ENCODE measurements around the gene FAM200C. TPM values are rescaled to one million over a fixed set of nuclear protein-coding genes. Genes with fewer than 3 reads are reported as not detected.

The FAM200C gene
- total and polyA plus RNA-seq, 2 of the 8 experiments (the other 6 are each of a cell fraction or from before 2014, with no cell fraction given) = 2.6 to 7.3 TPM

DNA sequence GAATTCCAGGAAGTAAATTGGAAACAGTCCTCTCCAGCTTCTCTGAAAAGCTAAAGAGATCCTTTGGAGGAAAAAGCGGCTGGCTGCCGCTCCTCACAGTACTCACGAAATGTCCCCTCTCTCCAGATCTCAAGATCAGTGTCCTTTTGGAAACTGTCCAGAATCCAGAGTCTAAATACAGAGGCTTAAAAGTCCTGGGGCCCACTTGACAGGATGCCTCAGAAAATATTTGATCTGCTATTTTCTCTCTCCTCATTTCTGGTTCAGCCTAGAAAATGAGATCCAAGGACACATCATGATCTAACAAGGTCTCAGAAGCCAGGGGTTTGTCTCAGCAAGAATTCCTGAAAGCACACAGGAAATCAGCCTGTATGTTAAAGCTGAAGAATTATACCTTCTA, 36.6 kb downstream of the FAM200C start:
- ChIA-PET CTCF (ENCODE audit: partially characterized antibody) (interaction anchor here (0.6 to 1.1 kb wide), 4 partner anchors 17 to 73 kb away, joined by 3 read pairs; no protein-coding TSS in a partner anchor), POLR2A (ENCODE audit: partially characterized antibody) (no interaction called here)
- no peak overlapping the region for H2AFZ ChIP-seq (ENCODE audit: low read length)

More for the DNA sequence above, 36.6 kb downstream of the FAM200C start:
- FAIRE-seq (no peak), DNase-seq (ENCODE audit: low read depth in 1 of 2, low spot score in 2 of 2) (no peak)
- Histone ChIP-seq H2BK5ac (ENCODE audit: low read depth, low read length) (no peak overlapping the region), H4K91ac (replicated peaks; ENCODE audit: insufficient read length, low read length) (no peak overlapping the region), H3K27me3 (replicated peaks in 1 of 4; ENCODE audit: control insufficient read depth in 3 of 4, extremely low read depth in 1 of 4, insufficient read depth in 3 of 4, low read length in 3 of 4) (no peaks in the 10 kb centered on the region), H3K9me3 (ENCODE audit: insufficient read depth in 2 of 2, low read depth in 1 of 2, low read length in 1 of 2) (no peaks in the 10 kb centered on the region), H3K36me3 (ENCODE audit: control insufficient read depth in 2 of 4, insufficient read depth in 4 of 4, low read length in 3 of 4) (no peaks in the 10 kb centered on the region), H4K20me1 (replicated peaks in 1 of 2; ENCODE audit: control insufficient read depth in 1 of 2, insufficient read depth in 2 of 2, low read length in 2 of 2) (no peaks in the 10 kb centered on the region), H3K4ac (replicated peaks; ENCODE audit: insufficient read length, low read depth, low read length) (no peak overlapping the region), H3K79me2 (ENCODE audit: control insufficient read depth in 1 of 2, insufficient read depth in 2 of 2, low read length in 2 of 2) (no peaks in the 10 kb centered on the region), H3K27ac (ENCODE audit: low read depth, low read length) (no peak overlapping the region), H3K14ac (ENCODE audit: insufficient read length) (no peak overlapping the region), H2BK15ac (ENCODE audit: low read length) (no peak overlapping the region), H3K9ac (replicated peaks in 1 of 4; ENCODE audit: extremely low read depth in 1 of 4, low read depth in 3 of 4, low read length in 3 of 4) (no peak overlapping the region), H2AK5ac (ENCODE audit: low read depth, low read length) (no peak overlapping the region), H2BK12ac (ENCODE audit: low read depth, low read length) (no peak overlapping the region), H3K4me3 (ENCODE audit: extremely low read depth in 1 of 4, insufficient read depth in 2 of 4, low read depth in 3 of 4, low read length in 4 of 4) (no peak overlapping the region), H3K23me2 (ENCODE audit: low read depth, low read length) (no peaks in the 10 kb centered on the region), H4K5ac (ENCODE audit: insufficient read length, low read depth, low read length) (no peak overlapping the region), H4K8ac (ENCODE audit: extremely low read depth, insufficient read depth, low read length) (no peak overlapping the region), H3K18ac (ENCODE audit: extremely low read depth, low read length) (no peak overlapping the region), H2BK120ac (replicated peaks; ENCODE audit: low read depth, low read length) (no peak overlapping the region), H3K4me2 (ENCODE audit: insufficient read depth in 1 of 2, low read depth in 2 of 2, low read length in 2 of 2) (no peak overlapping the region), H3K4me1 (replicated peaks in 1 of 4; ENCODE audit: control insufficient read depth in 3 of 4, insufficient read depth in 4 of 4, low read length in 3 of 4) (peaks cover 0 to 2% (median 1%) of the 10 kb centered on the region in 4 experiments; a peak in 4 of 7 replicates), H3K23ac (ENCODE audit: insufficient read length) (no peak overlapping the region), H3K79me1 (ENCODE audit: low read depth, low read length) (no peaks in the 10 kb centered on the region), H2BK20ac (ENCODE audit: low read length) (no peak overlapping the region), H3K56ac (replicated peaks; ENCODE audit: insufficient read length, low read depth, low read length) (no peak overlapping the region)
- 89% methylated on average over 3 of the region's 3 CpGs; no CpG with 5 or more reads in 1 of the 2 experiments for WGBS, 2 experiments (ENCODE audit: extremely low coverage in 1 of 2, insufficient coverage in 1 of 2, insufficient read length in 1 of 2, insufficient replicate concordance in 2 of 2, low coverage in 1 of 2, low lambda C conversion rate in 2 of 2, missing lambda C conversion rate in 1 of 2)
- TF ChIP-seq GTF2F1 (IDR thresholded peaks at IDR 0.05; ENCODE audit: borderline replicate concordance, low read depth, low read length) = no peak
- TF ChIP-seq POU5F1 (IDR thresholded peaks at IDR 0.05; ENCODE audit: low read depth, low read length) = no peak
- TF ChIP-seq CBX5 (IDR thresholded peaks at IDR 0.05; ENCODE audit: low read depth, low read length) = no peak
- TF ChIP-seq BCL11A (IDR thresholded peaks at IDR 0.05; ENCODE audit: low read depth in 2 of 2, low read length in 2 of 2) = no peak
- TF ChIP-seq FOSL1 (IDR thresholded peaks at IDR 0.05; ENCODE audit: insufficient read depth, low read depth, low read length) = no peak
- TF ChIP-seq NRF1 (IDR thresholded peaks at IDR 0.05; ENCODE audit: low read depth, low read length) = no peak

All from H1 (cell line).